Measurements from ENCODE around the gene DMGDH. TPM values are rescaled to one million over a fixed set of nuclear protein-coding genes. Genes with fewer than 3 reads are reported as not detected.

DMGDH gene
- total RNA-seq, 1 donor from 2014 or later: 0.32 TPM

- no peak for DNase-seq (ENCODE audit: low spot score)
- no peak overlapping the region for H3K27ac Mint-ChIP-seq
- Histone ChIP-seq H3F3A (ENCODE audit: low read depth) (no peaks in the 10 kb centered on the region), H2AFZ (replicated peaks) (no peak overlapping the region), H4K20me1 (ENCODE audit: low read depth) (no peaks in the 10 kb centered on the region), H3K9ac (no peak overlapping the region), H3K36me3 (no peaks in the 10 kb centered on the region), H3K27me3 (no peaks in the 10 kb centered on the region), H3K79me2 (ENCODE audit: low read depth) (no peaks in the 10 kb centered on the region), H3K4me1 (no peaks in the 10 kb centered on the region), H3K9me3 (ENCODE audit: low read depth) (no peaks in the 10 kb centered on the region), H3K4me2 (no peak overlapping the region), H3K4me3 (no peak overlapping the region), H3K27ac (no peak overlapping the region)
- peaks cover 10% of the 10 kb centered on the region for H3K4me1 Mint-ChIP-seq
- peaks cover 7% of the 10 kb centered on the region for H3K36me3 Mint-ChIP-seq
- H3K4me3 Mint-ChIP-seq: no peak overlapping the region
- H3K9me3 Mint-ChIP-seq: peaks cover 18% of the 10 kb centered on the region
- no peak for TF ChIP-seq CTCF (IDR thresholded peaks at IDR 0.05)
- no peak for TF ChIP-seq EZH2phosphoT487 (IDR thresholded peaks at IDR 0.05)
- TF ChIP-seq EZH2 (IDR thresholded peaks at IDR 0.05): no peak
- H3K27me3 Mint-ChIP-seq (ENCODE audit: insufficient read depth, low read depth): peaks cover 5% of the 10 kb centered on the region
Measured at GRCh38 chr5:79070350-79070667, 835 bp upstream of the DMGDH start.

GRCh38 chr5:79062436-79062835 is 7.0 kb downstream of the DMGDH start:
- peaks cover 3% of the 10 kb centered on the region for H3K27me3 Mint-ChIP-seq (ENCODE audit: insufficient read depth, low read depth)
- peaks cover 1% of the 10 kb centered on the region for H3K36me3 Mint-ChIP-seq
- Histone ChIP-seq H3F3A (ENCODE audit: low read depth) (no peaks in the 10 kb centered on the region), H2AFZ (replicated peaks) (no peak overlapping the region), H3K27me3 (no peaks in the 10 kb centered on the region), H3K4me2 (no peak overlapping the region), H3K79me2 (ENCODE audit: low read depth) (no peaks in the 10 kb centered on the region), H3K4me3 (no peak overlapping the region), H3K27ac (no peak overlapping the region), H4K20me1 (ENCODE audit: low read depth) (no peaks in the 10 kb centered on the region), H3K9ac (no peak overlapping the region), H3K4me1 (no peaks in the 10 kb centered on the region), H3K9me3 (ENCODE audit: low read depth) (no peaks in the 10 kb centered on the region), H3K36me3 (no peaks in the 10 kb centered on the region)
- DNase-seq (ENCODE audit: low spot score): no peak
- H3K9me3 Mint-ChIP-seq: peaks cover 2% of the 10 kb centered on the region
- no peak for TF ChIP-seq CTCF (IDR thresholded peaks at IDR 0.05)
- TF ChIP-seq EZH2phosphoT487 (IDR thresholded peaks at IDR 0.05): no peak
- no peak for TF ChIP-seq EZH2 (IDR thresholded peaks at IDR 0.05)
- no peak overlapping the region for H3K27ac Mint-ChIP-seq
- no peaks in the 10 kb centered on the region for H3K4me1 Mint-ChIP-seq
- H3K4me3 Mint-ChIP-seq: no peak overlapping the region

- Histone ChIP-seq H3K27ac (no peak overlapping the region), H3K79me2 (ENCODE audit: low read depth) (no peaks in the 10 kb centered on the region), H3K4me2 (no peak overlapping the region), H3K9ac (no peak overlapping the region), H3K4me1 (peaks cover 10% of the 10 kb centered on the region), H3K36me3 (no peaks in the 10 kb centered on the region), H3F3A (ENCODE audit: low read depth) (peaks cover 12% of the 10 kb centered on the region), H3K27me3 (no peaks in the 10 kb centered on the region), H3K9me3 (ENCODE audit: low read depth) (no peaks in the 10 kb centered on the region), H3K4me3 (no peak overlapping the region), H4K20me1 (ENCODE audit: low read depth) (no peaks in the 10 kb centered on the region), H2AFZ (replicated peaks) (no peak overlapping the region)
- Mint-ChIP-seq H3K9me3 (peaks cover 2% of the 10 kb centered on the region), H3K27ac (no peak overlapping the region), H3K4me3 (no peak overlapping the region), H3K4me1 (peaks cover 14% of the 10 kb centered on the region), H3K27me3 (ENCODE audit: insufficient read depth, low read depth) (peaks cover 3% of the 10 kb centered on the region), H3K36me3 (no peaks in the 10 kb centered on the region)
- no peak for DNase-seq (ENCODE audit: low spot score)
- TF ChIP-seq CTCF (IDR thresholded peaks at IDR 0.05) (no peak), EZH2 (IDR thresholded peaks at IDR 0.05) (no peak), EZH2phosphoT487 (IDR thresholded peaks at IDR 0.05) (no peak)
Measured at GRCh38 chr5:79059674-79060073, 9.8 kb downstream of the DMGDH start.

- Mint-ChIP-seq H3K9me3 (peaks cover 10% of the 10 kb centered on the region), H3K4me3 (no peak overlapping the region), H3K36me3 (no peaks in the 10 kb centered on the region), H3K27me3 (ENCODE audit: insufficient read depth, low read depth) (no peaks in the 10 kb centered on the region), H3K27ac (no peak overlapping the region), H3K4me1 (peaks cover 21% of the 10 kb centered on the region)
- Histone ChIP-seq H3K9ac (no peak overlapping the region), H3K27ac (no peak overlapping the region), H3K4me3 (no peak overlapping the region), H2AFZ (replicated peaks) (no peak overlapping the region), H3K27me3 (no peaks in the 10 kb centered on the region), H4K20me1 (ENCODE audit: low read depth) (no peaks in the 10 kb centered on the region), H3F3A (ENCODE audit: low read depth) (peaks cover 19% of the 10 kb centered on the region), H3K4me1 (peaks cover 25% of the 10 kb centered on the region), H3K9me3 (ENCODE audit: low read depth) (no peaks in the 10 kb centered on the region), H3K4me2 (no peak overlapping the region), H3K36me3 (no peaks in the 10 kb centered on the region), H3K79me2 (ENCODE audit: low read depth) (no peaks in the 10 kb centered on the region)
- DNase-seq (ENCODE audit: low spot score): no peak
- no peak for TF ChIP-seq EZH2phosphoT487 (IDR thresholded peaks at IDR 0.05)
- TF ChIP-seq EZH2 (IDR thresholded peaks at IDR 0.05): no peak
- TF ChIP-seq CTCF (IDR thresholded peaks at IDR 0.05): no peak
Measured at GRCh38 chr5:79056847-79057246, 12.6 kb downstream of the DMGDH start.

Data from neural progenitor cell (in vitro differentiated cells).